ENCODE data around the gene UPK3A.
"Not testable (repeated sequence)": the region's sequence is repeated elsewhere in the genome, so short reads cannot be mapped to it uniquely, and the experiment has no call there.

The UPK3A gene

DNA sequence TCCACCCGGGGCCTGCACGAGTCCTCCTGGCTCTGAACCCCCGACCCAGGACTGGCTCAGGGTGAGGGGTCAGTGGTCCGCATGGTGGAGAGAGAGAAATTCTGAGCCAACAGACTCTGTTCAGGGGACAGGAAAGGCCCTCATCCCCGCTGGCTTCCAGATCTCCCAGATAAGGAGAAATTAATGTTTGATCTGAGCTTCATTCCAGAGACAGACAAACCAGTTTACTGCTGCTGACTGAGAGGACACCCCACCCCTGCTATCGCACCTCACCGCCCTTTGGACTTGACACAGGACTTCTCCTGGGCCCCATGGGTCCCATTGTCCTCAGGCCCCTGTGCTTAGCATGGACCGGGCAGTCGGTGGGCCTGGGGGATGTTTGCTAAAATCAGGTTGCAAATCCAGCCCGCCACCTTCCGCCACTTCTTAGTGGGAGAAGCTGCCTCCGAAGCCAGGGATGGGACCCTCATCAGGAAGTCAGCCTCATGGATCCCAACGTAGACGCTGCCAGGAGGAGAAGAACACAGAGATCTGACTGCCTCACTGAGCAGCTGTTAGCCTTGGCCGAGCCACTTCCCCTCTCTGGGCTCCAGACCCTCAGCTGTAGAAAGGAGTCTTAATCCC, 11.2 kb upstream of the UPK3A start:
- H3K4me3 ChIP-seq (ENCODE audit: low read depth, low read length): no peak overlapping the region
- DNase-seq (ENCODE audit: low read depth): no peak
- TF ChIP-seq CTCF (IDR thresholded peaks at IDR 0.05; ENCODE audit: low read depth, low read length, missing control alignments): no peak

GRCh38 chr22:45276507-45277105, 8.1 kb upstream of the UPK3A start:
- no peak for DNase-seq (ENCODE audit: low read depth)
- TF ChIP-seq CTCF (IDR thresholded peaks at IDR 0.05; ENCODE audit: low read depth, low read length, missing control alignments): no peak
- H3K4me3 ChIP-seq (ENCODE audit: low read depth, low read length): no peak overlapping the region

DNA sequence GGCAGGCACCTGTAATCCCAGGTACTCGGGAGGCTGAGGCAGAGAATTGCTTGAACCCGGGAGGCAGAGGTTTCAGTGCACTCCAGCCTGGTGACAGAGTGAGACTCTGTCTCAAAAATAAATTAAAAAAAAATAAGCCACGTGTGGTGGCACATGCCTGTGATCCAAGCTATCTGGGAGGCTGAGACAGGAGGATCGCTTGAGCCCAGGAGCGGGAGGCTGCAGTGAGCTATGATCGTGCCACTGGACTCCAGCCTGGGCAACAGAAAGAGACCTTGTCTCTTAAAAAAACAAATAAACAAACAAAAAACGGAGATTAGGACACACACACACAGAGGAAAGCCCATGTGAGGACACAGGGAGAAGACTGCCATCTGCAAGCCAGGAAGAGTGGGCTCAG, 7.0 kb upstream of the UPK3A start:
- DNase-seq (ENCODE audit: low read depth); H3K4me3 ChIP-seq (ENCODE audit: low read depth, low read length): not testable (repeated sequence)

DNA sequence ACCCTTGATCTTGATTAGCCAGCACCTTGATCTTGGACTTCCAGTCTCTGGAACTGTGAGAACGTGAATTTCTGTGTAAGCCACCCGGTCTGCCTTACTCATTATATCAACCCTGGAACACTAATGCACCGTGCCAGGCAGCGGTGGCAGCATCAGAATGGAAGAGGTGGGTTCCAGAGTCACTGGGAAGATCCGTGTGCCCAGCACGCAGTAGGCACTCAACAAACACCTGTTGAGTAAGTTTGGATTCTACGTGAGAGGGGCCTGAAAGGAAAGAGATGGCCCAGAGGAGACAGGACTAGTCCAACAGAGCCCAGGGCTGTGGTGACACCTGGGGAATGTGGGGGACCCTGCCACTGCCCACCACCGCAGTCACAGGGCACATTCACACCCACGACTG, 6.6 kb upstream of the UPK3A start:
- no peak for TF ChIP-seq CTCF (IDR thresholded peaks at IDR 0.05; ENCODE audit: low read depth, low read length, missing control alignments)
- DNase-seq (ENCODE audit: low read depth): no peak
- no peak overlapping the region for H3K4me3 ChIP-seq (ENCODE audit: low read depth, low read length)

GRCh38 chr22:45280587-45280980, 4.2 kb upstream of the UPK3A start:
- H3K4me3 ChIP-seq (ENCODE audit: low read depth, low read length): no peak overlapping the region
- no peak for TF ChIP-seq CTCF (IDR thresholded peaks at IDR 0.05; ENCODE audit: low read depth, low read length, missing control alignments)
- DNase-seq (ENCODE audit: low read depth): no peak

DNA sequence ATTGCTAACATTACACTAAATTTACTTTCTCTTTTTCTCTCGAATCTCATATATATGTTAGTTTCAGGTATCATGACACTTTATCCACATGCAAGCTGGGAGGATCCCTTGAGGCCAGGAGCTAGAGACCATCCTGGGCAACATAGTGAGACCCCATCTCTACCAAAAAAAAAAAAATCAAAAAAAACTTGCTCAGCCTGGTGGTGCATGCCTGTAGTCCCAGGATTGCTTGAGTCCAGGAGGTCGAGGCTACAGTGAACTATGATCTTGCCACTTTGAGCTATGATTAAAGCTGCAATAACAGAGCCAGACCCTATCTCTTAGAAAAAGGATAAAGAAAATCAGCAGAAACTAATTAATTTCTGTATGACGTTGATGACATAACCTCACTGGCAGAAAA, 3.7 kb upstream of the UPK3A start:
- DNase-seq (ENCODE audit: low read depth): no peak
- H3K4me3 ChIP-seq (ENCODE audit: low read depth, low read length): no peak overlapping the region
- TF ChIP-seq CTCF (IDR thresholded peaks at IDR 0.05; ENCODE audit: low read depth, low read length, missing control alignments): no peak

GRCh38 chr22:45285263-45286058, 712 bp downstream of the UPK3A start:
- no peak overlapping the region for H3K4me3 ChIP-seq (ENCODE audit: low read depth, low read length)
- no peak for DNase-seq (ENCODE audit: low read depth)

More at GRCh38 chr22:45285263-45286058, 712 bp downstream of the UPK3A start:
- no peak for TF ChIP-seq CTCF (IDR thresholded peaks at IDR 0.05; ENCODE audit: low read depth, low read length, missing control alignments)

Measured in GM12864 (cell line).